IPS-11a (cell line): ENCODE results near the gene EFCAB10.

Experiments used
- H3K4me3 ChIP-seq: one replicate; pipeline ENCODE4 v1.5.1; 2013; ENCODE audit warnings: low read depth, low read length, control low read depth

The EFCAB10 gene

GRCh38 chr7:105581066-105581811 lies at the start of gene EFCAB10:
EFCAB10 (minus strand) TSS chr7:105581493; CDS start chr7:105581463, 30 bp downstream.
- H3K4me3 ChIP-seq, result peak within 1 kb of the TSS; percentile 50

- H3K4me3 ChIP-seq, result no peak overlapping the region
Observed at GRCh38 chr7:105625986-105626385, 44.7 kb upstream of the EFCAB10 start.

- H3K4me3 ChIP-seq, result no peak overlapping the region
Observed at GRCh38 chr7:105623906-105624305, 42.6 kb upstream of the EFCAB10 start.

- H3K4me3 ChIP-seq, result no peak overlapping the region
Observed at GRCh38 chr7:105623378-105623777, 42.1 kb upstream of the EFCAB10 start.

- H3K4me3 ChIP-seq, result no peak overlapping the region
Observed at GRCh38 chr7:105622106-105622731, 40.9 kb upstream of the EFCAB10 start.

- no peak overlapping the region for H3K4me3 ChIP-seq
Observed at GRCh38 chr7:105621617-105622016, 40.3 kb upstream of the EFCAB10 start.

GRCh38 chr7:105621176-105621575 lies 39.9 kb upstream of the EFCAB10 start:
- H3K4me3 ChIP-seq, result no peak overlapping the region

GRCh38 chr7:105619590-105619989 lies 38.3 kb upstream of the EFCAB10 start:
- no peak overlapping the region for H3K4me3 ChIP-seq

GRCh38 chr7:105618016-105618296 lies 36.7 kb upstream of the EFCAB10 start:
- no peak overlapping the region for H3K4me3 ChIP-seq

- H3K4me3 ChIP-seq, result no peak overlapping the region
Observed at GRCh38 chr7:105617280-105618015, 36.2 kb upstream of the EFCAB10 start.

GRCh38 chr7:105614341-105614840 lies 33.1 kb upstream of the EFCAB10 start:
- no peak overlapping the region for H3K4me3 ChIP-seq

GRCh38 chr7:105613611-105614330 lies 32.5 kb upstream of the EFCAB10 start:
- H3K4me3 ChIP-seq, result no peak overlapping the region

GRCh38 chr7:105612806-105613205 lies 31.5 kb upstream of the EFCAB10 start:
- no peak overlapping the region for H3K4me3 ChIP-seq

- H3K4me3 ChIP-seq, result no peak overlapping the region
Observed at GRCh38 chr7:105611856-105612775, 30.8 kb upstream of the EFCAB10 start.

- H3K4me3 ChIP-seq, result no peak overlapping the region
Observed at GRCh38 chr7:105610165-105610930, 29.1 kb upstream of the EFCAB10 start.

- no peak overlapping the region for H3K4me3 ChIP-seq
Observed at GRCh38 chr7:105602325-105603305, 21.3 kb upstream of the EFCAB10 start.

- H3K4me3 ChIP-seq, result no peak overlapping the region
Observed at GRCh38 chr7:105600720-105601550, 19.6 kb upstream of the EFCAB10 start.
